Stimulated activated CD4-positive, alpha-beta T cell treated with anti-CD3 and anti-CD28 coated beads, Interleukin-4, amount 100 ng/mL, for 24 hours (primary cell): Measurements from ENCODE around the gene TP73.
A peak's percentile ranks its signal among the peaks of the same experiment; 100 is the strongest.
"Not testable (repeated sequence)": the region's sequence is repeated elsewhere in the genome, so short reads cannot be mapped to it uniquely, and the experiment has no call there.

Experiments used
- DNase-seq: peaks from one replicate; pipeline ENCODE4 v3.0.0-alpha.2; 2020

The TP73 gene

GRCh38 chr1:3746389-3746829 lies 94.1 kb downstream of the TP73 start:
- DNase-seq = no peak

- DNase-seq = peak; percentile 89
These were observed 94.7 kb downstream of the TP73 start for GRCh38 chr1:3746830-3747521.

GRCh38 chr1:3747522-3747848 lies 95.2 kb downstream of the TP73 start:
- DNase-seq = no peak

GRCh38 chr1:3747903-3748302 lies 95.6 kb downstream of the TP73 start:
- DNase-seq = no peak

GRCh38 chr1:3748316-3748900 lies 96.1 kb downstream of the TP73 start:
- DNase-seq = not testable (repeated sequence)

- DNase-seq = no peak
These were observed 97.2 kb downstream of the TP73 start for GRCh38 chr1:3749512-3749911.

- no peak for DNase-seq
These were observed 98.4 kb downstream of the TP73 start for GRCh38 chr1:3750741-3751140.

GRCh38 chr1:3752400-3752945 lies 100.2 kb downstream of the TP73 start, which contains the start of gene CCDC27:
CCDC27 (plus strand) TSS chr1:3752450; CDS start chr1:3752482, 32 bp downstream.
- DNase-seq = no peak

- DNase-seq = no peak
These were observed 101.5 kb downstream of the TP73 start for GRCh38 chr1:3753656-3754454.

- no peak for DNase-seq
These were observed 104.1 kb downstream of the TP73 start for GRCh38 chr1:3756394-3756793.

- DNase-seq = no peak
These were observed 106.8 kb downstream of the TP73 start for GRCh38 chr1:3759164-3759563.

- DNase-seq = no peak
These were observed 107.5 kb downstream of the TP73 start for GRCh38 chr1:3759796-3760195.

- no peak for DNase-seq
These were observed 109.1 kb downstream of the TP73 start for GRCh38 chr1:3761296-3762010.

- DNase-seq = no peak
These were observed 110.0 kb downstream of the TP73 start for GRCh38 chr1:3762151-3762872.

GRCh38 chr1:3762873-3763228 lies 110.5 kb downstream of the TP73 start:
- no peak for DNase-seq

GRCh38 chr1:3763351-3764125 lies 111.2 kb downstream of the TP73 start:
- DNase-seq = no peak

GRCh38 chr1:3767328-3767925 lies 115.1 kb downstream of the TP73 start:
- DNase-seq = no peak

GRCh38 chr1:3768811-3769390 lies 116.6 kb downstream of the TP73 start:
- DNase-seq = no peak

GRCh38 chr1:3770047-3770765 lies 117.9 kb downstream of the TP73 start:
- DNase-seq = no peak
